ENCODE data around the gene SRPK3.

The SRPK3 gene

GRCh38 chrX:153819384-153820040, 38.7 kb downstream of the SRPK3 start:
- no peak overlapping the region for H3K4me3 ChIP-seq (ENCODE audit: control insufficient read depth, low read depth, low read length)
- TF ChIP-seq, protein P1, sequence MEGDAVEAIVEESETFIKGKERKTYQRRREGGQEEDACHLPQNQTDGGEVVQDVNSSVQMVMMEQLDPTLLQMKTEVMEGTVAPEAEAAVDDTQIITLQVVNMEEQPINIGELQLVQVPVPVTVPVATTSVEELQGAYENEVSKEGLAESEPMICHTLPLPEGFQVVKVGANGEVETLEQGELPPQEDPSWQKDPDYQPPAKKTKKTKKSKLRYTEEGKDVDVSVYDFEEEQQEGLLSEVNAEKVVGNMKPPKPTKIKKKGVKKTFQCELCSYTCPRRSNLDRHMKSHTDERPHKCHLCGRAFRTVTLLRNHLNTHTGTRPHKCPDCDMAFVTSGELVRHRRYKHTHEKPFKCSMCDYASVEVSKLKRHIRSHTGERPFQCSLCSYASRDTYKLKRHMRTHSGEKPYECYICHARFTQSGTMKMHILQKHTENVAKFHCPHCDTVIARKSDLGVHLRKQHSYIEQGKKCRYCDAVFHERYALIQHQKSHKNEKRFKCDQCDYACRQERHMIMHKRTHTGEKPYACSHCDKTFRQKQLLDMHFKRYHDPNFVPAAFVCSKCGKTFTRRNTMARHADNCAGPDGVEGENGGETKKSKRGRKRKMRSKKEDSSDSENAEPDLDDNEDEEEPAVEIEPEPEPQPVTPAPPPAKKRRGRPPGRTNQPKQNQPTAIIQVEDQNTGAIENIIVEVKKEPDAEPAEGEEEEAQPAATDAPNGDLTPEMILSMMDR (IDR thresholded peaks at IDR 0.05; ENCODE audit: control insufficient read depth, insufficient read depth, low read depth, low read length, missing control alignments) = no peak
- DNase-seq (ENCODE audit: low read depth) = no peak

- H3K4me3 ChIP-seq (ENCODE audit: control insufficient read depth, low read depth, low read length) = no peak overlapping the region
- TF ChIP-seq, protein P1 (IDR thresholded peaks at IDR 0.05; ENCODE audit: control insufficient read depth, insufficient read depth, low read depth, low read length, missing control alignments) = no peak
- DNase-seq (ENCODE audit: low read depth) = no peak
These were observed 39.8 kb downstream of the SRPK3 start for GRCh38 chrX:153820601-153821000.

GRCh38 chrX:153821066-153821465, 40.2 kb downstream of the SRPK3 start:
- no peak for DNase-seq (ENCODE audit: low read depth)
- H3K4me3 ChIP-seq (ENCODE audit: control insufficient read depth, low read depth, low read length) = no peak overlapping the region
- TF ChIP-seq, protein P1 (IDR thresholded peaks at IDR 0.05; ENCODE audit: control insufficient read depth, insufficient read depth, low read depth, low read length, missing control alignments) = no peak

- H3K4me3 ChIP-seq (ENCODE audit: control insufficient read depth, low read depth, low read length) = no peak overlapping the region
- DNase-seq (ENCODE audit: low read depth) = no peak
- TF ChIP-seq, protein P1 (IDR thresholded peaks at IDR 0.05; ENCODE audit: control insufficient read depth, insufficient read depth, low read depth, low read length, missing control alignments) = no peak
These were observed 43.5 kb downstream of the SRPK3 start for GRCh38 chrX:153824348-153824747.

DNA sequence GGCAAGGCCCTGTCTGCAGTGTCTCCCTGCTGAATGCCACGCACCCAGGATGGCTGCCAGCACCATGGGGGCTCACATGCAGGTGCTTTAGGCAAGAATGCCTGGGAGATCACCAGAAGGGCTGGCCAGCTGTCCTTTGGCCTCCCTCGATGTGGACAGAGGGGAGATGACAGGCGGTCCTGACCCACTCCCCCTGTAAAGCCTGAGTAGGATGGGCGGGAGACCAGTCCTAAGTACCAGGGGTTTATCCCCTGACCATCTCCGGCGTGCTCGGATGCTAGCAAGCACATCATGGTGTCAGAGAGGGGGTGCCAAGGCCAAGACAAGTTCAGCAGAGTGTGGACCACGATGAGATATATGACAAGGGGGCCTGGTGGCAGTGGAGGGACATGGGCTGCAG, 44.2 kb downstream of the SRPK3 start:
- TF ChIP-seq, protein P1 (IDR thresholded peaks at IDR 0.05; ENCODE audit: control insufficient read depth, insufficient read depth, low read depth, low read length, missing control alignments) = no peak
- DNase-seq (ENCODE audit: low read depth) = no peak
- H3K4me3 ChIP-seq (ENCODE audit: control insufficient read depth, low read depth, low read length) = no peak overlapping the region

GRCh38 chrX:153827016-153827415, 46.2 kb downstream of the SRPK3 start:
- DNase-seq (ENCODE audit: low read depth) = no peak
- H3K4me3 ChIP-seq (ENCODE audit: control insufficient read depth, low read depth, low read length) = no peak overlapping the region
- TF ChIP-seq, protein P1 (IDR thresholded peaks at IDR 0.05; ENCODE audit: control insufficient read depth, insufficient read depth, low read depth, low read length, missing control alignments) = no peak
